ENCODE measurements around the gene MAGEA3. TPM values are rescaled to one million over a fixed set of nuclear protein-coding genes. Genes with fewer than 3 reads are reported as not detected.
"Not testable (repeated sequence)": the region's sequence is repeated elsewhere in the genome, so short reads cannot be mapped to it uniquely, and the experiment has no call there.

Gene MAGEA3
- total RNA-seq, 1 experiment from 2014 or later = not detected

DNA sequence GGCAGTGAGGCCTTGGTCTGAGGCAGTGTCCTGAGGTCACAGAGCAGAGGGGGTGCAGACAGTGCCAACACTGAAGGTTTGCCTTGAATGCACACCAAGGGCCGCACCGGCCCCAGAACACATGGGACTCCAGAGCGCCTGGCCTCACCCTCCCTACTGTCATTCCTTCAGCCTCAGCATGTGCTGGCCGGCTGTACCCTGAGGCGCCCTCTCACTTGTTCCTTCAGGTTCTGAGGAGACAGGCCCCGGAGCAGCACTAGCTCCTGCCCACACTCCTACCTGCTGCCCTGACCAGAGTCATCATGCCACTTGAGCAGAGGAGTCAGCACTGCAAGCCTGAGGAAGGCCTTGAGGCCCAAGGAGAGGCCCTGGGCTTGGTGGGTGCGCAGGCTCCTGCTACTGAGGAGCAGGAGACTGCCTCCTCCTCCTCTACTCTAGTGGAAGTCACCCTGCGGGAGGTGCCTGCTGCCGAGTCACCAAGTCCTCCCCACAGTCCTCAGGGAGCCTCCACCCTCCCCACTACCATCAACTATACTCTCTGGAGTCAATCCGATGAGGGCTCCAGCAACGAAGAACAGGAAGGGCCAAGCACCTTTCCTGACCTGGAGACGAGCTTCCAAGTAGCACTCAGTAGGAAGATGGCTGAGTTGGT is 37.4 kb downstream of the MAGEA3 start:
- Histone ChIP-seq H3K36me3 (ENCODE audit: control insufficient read depth, insufficient read depth, low read length) (no peaks in the 10 kb centered on the region), H3K27me3 (replicated peaks; ENCODE audit: control insufficient read depth, insufficient read depth, low read length) (no peaks in the 10 kb centered on the region), H3K4me3 (ENCODE audit: low read depth, low read length) (no peak overlapping the region), H3K9me3 (no peaks in the 10 kb centered on the region), H3K4me1 (no peaks in the 10 kb centered on the region)
- intact Hi-C loops (cut with micrococcal nuclease; ENCODE audit: unreplicated experiment) = no loop called here
- no peak overlapping the region for H3K27ac Mint-ChIP-seq (ENCODE audit: unreplicated experiment)
- no TSS peak for BruUV-seq (replicated peaks)
- DNase-seq = no peak
- H3K9me3 Mint-ChIP-seq (ENCODE audit: unreplicated experiment) = no peaks in the 10 kb centered on the region
- ChIA-PET POLR2A (no interaction called here), CTCF (no interaction called here)
- TF ChIP-seq, protein P1, sequence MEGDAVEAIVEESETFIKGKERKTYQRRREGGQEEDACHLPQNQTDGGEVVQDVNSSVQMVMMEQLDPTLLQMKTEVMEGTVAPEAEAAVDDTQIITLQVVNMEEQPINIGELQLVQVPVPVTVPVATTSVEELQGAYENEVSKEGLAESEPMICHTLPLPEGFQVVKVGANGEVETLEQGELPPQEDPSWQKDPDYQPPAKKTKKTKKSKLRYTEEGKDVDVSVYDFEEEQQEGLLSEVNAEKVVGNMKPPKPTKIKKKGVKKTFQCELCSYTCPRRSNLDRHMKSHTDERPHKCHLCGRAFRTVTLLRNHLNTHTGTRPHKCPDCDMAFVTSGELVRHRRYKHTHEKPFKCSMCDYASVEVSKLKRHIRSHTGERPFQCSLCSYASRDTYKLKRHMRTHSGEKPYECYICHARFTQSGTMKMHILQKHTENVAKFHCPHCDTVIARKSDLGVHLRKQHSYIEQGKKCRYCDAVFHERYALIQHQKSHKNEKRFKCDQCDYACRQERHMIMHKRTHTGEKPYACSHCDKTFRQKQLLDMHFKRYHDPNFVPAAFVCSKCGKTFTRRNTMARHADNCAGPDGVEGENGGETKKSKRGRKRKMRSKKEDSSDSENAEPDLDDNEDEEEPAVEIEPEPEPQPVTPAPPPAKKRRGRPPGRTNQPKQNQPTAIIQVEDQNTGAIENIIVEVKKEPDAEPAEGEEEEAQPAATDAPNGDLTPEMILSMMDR (IDR thresholded peaks at IDR 0.05; ENCODE audit: insufficient read depth in 1 of 2, low read depth in 1 of 2, low read length in 1 of 2, severe bottlenecking in 1 of 2, unreplicated experiment in 1 of 2) = no peak
- H3K27me3 Mint-ChIP-seq (ENCODE audit: insufficient read depth, unreplicated experiment) = peaks cover 5% of the 10 kb centered on the region
- no peaks in the 10 kb centered on the region for H3K36me3 Mint-ChIP-seq (ENCODE audit: insufficient read depth, unreplicated experiment)
- no peak overlapping the region for H3K4me3 Mint-ChIP-seq (ENCODE audit: unreplicated experiment)
- H3K4me1 Mint-ChIP-seq (ENCODE audit: low read depth, unreplicated experiment) = no peaks in the 10 kb centered on the region

DNA sequence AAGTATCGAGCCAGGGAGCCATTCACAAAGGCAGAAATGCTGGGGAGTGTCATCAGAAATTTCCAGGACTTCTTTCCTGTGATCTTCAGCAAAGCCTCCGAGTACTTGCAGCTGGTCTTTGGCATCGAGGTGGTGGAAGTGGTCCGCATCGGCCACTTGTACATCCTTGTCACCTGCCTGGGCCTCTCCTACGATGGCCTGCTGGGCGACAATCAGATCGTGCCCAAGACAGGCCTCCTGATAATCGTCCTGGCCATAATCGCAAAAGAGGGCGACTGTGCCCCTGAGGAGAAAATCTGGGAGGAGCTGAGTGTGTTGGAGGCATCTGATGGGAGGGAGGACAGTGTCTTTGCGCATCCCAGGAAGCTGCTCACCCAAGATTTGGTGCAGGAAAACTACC is 37.9 kb downstream of the MAGEA3 start:
- CTCF ChIA-PET; H3K36me3 ChIP-seq (ENCODE audit: control insufficient read depth, insufficient read depth, low read length); H3K4me1 ChIP-seq; H3K4me3 Mint-ChIP-seq (ENCODE audit: unreplicated experiment); H3K4me3 ChIP-seq (ENCODE audit: low read depth, low read length); H3K4me1 Mint-ChIP-seq (ENCODE audit: low read depth, unreplicated experiment); POLR2A ChIA-PET; H3K27me3 Mint-ChIP-seq (ENCODE audit: insufficient read depth, unreplicated experiment); DNase-seq; H3K27me3 ChIP-seq (replicated peaks; ENCODE audit: control insufficient read depth, insufficient read depth, low read length); H3K9me3 Mint-ChIP-seq (ENCODE audit: unreplicated experiment); H3K27ac Mint-ChIP-seq (ENCODE audit: unreplicated experiment); BruUV-seq (replicated peaks); H3K9me3 ChIP-seq; intact Hi-C loops (cut with micrococcal nuclease; ENCODE audit: unreplicated experiment); H3K36me3 Mint-ChIP-seq (ENCODE audit: insufficient read depth, unreplicated experiment): not testable (repeated sequence)

DNA sequence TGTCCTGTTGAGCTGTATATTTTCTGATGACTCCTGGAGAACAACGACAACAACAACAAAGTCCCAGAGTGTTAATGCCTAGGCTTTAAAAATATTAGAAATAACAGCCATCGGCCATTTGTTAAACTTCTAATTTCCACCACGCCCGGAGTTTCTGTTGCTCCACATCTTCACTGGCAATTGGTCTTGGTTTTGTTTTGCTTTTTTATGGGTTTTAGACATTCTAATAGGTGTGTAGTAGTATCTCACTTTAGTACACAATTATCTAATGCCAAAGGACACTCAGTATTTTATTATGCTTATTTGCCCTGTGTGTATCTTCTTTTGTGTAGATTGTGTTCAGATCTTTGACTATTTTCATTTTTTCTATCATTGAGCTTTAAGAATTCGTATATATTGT is 40.0 kb downstream of the MAGEA3 start:
- Mint-ChIP-seq H3K9me3 (ENCODE audit: unreplicated experiment) (no peaks in the 10 kb centered on the region), H3K27ac (ENCODE audit: unreplicated experiment) (no peak overlapping the region), H3K4me1 (ENCODE audit: low read depth, unreplicated experiment) (no peaks in the 10 kb centered on the region), H3K4me3 (ENCODE audit: unreplicated experiment) (no peak overlapping the region), H3K36me3 (ENCODE audit: insufficient read depth, unreplicated experiment) (no peaks in the 10 kb centered on the region), H3K27me3 (ENCODE audit: insufficient read depth, unreplicated experiment) (peaks cover 3% of the 10 kb centered on the region)
- Histone ChIP-seq H3K36me3 (ENCODE audit: control insufficient read depth, insufficient read depth, low read length) (no peaks in the 10 kb centered on the region), H3K27me3 (replicated peaks; ENCODE audit: control insufficient read depth, insufficient read depth, low read length) (no peaks in the 10 kb centered on the region), H3K4me1 (no peaks in the 10 kb centered on the region), H3K9me3 (no peaks in the 10 kb centered on the region), H3K4me3 (ENCODE audit: low read depth, low read length) (no peak overlapping the region)
- intact Hi-C loops (cut with micrococcal nuclease; ENCODE audit: unreplicated experiment) = no loop called here
- ChIA-PET POLR2A (no interaction called here), CTCF (no interaction called here)
- DNase-seq = no peak
- BruUV-seq (replicated peaks) = no TSS peak
- TF ChIP-seq, protein P1 (IDR thresholded peaks at IDR 0.05; ENCODE audit: insufficient read depth in 1 of 2, low read depth in 1 of 2, low read length in 1 of 2, severe bottlenecking in 1 of 2, unreplicated experiment in 1 of 2) = no peak

Other genes starting within 250 kb of the MAGEA3 start
- gene GABRA3, start 247.5 kb upstream of the MAGEA3 start, total RNA-seq (2022) = 7.1 and 8.1 TPM in 2 replicates
- gene GABRQ, start 60.9 kb upstream of the MAGEA3 start, total RNA-seq (2022) = 0.07 TPM in 1 of 2 replicates, not detected in the other
- gene CSAG2, start 10.5 kb downstream of the MAGEA3 start, total RNA-seq (2022) = not detected in 2 replicates
- gene MAGEA2B, start 15.8 kb downstream of the MAGEA3 start, total RNA-seq (2022) = not detected in 2 replicates
- not detected in 2 replicates for gene CSAG1, start 34.9 kb downstream of the MAGEA3 start, total RNA-seq (2022)
- not detected in 2 replicates for gene MAGEA12, start 35.0 kb downstream of the MAGEA3 start, total RNA-seq (2022)
- not detected in 2 replicates for gene MAGEA2, start 55.0 kb downstream of the MAGEA3 start, total RNA-seq (2022)
- not detected in 2 replicates for gene CSAG3, start 60.4 kb downstream of the MAGEA3 start, total RNA-seq (2022)
- not detected in 2 replicates for gene MAGEA6, start 70.9 kb downstream of the MAGEA3 start, total RNA-seq (2022)
- 23.8 and 23.9 TPM in 2 replicates for gene CETN2, start 132.0 kb downstream of the MAGEA3 start, total RNA-seq (2022)
- gene NSDHL, start 132.3 kb downstream of the MAGEA3 start, total RNA-seq (2022) = 30.5 and 34.9 TPM in 2 replicates
- gene ZNF185, start 199.3 kb downstream of the MAGEA3 start, total RNA-seq (2022) = 4.2 and 5.9 TPM in 2 replicates

Measured in Caco-2 (cell line).